Activated CD4-positive, alpha-beta T cell treated with anti-CD3 and anti-CD28 coated beads for 36 hours (primary cell): ENCODE measurements around the gene CBFA2T2. TPM values are rescaled to one million over a fixed set of nuclear protein-coding genes. Genes with fewer than 3 reads are reported as not detected.
"Not testable (repeated sequence)": the region's sequence is repeated elsewhere in the genome, so short reads cannot be mapped to it uniquely, and the experiment has no call there.

Experiments
- ATAC-seq: fragments of 200-7000 bp; cut with Tn5 transposase; one replicate; pipeline ENCODE4 v1.10.0; 2021; ENCODE audit warnings: mild to moderate bottlenecking, moderate library complexity
- CTCF ChIA-PET: fragments of 350-600 bp; sonication (Branson Sonifier 250); formaldehyde crosslinking; loops from one replicate; lab custom pipeline; 2021; ENCODE audit warnings: antibody characterized with exemption; lab: Charles Lee
- POLR2A ChIA-PET: fragments of 350-600 bp; sonication (Branson Sonifier 250); formaldehyde crosslinking; loops from one replicate; lab custom pipeline; 2021; ENCODE audit warnings: antibody characterized with exemption, inconsistent platforms; lab: Charles Lee
- DNase-seq: peaks from one replicate; pipeline ENCODE4 v3.0.0-alpha.2; 2020
- H3K27ac Mint-ChIP-seq: one replicate; pipeline ENCODE4 v1.8.0; 2021; ENCODE audit warnings: mixed read lengths
- H3K27me3 Mint-ChIP-seq: one replicate; pipeline ENCODE4 v1.8.0; 2021; ENCODE audit warnings: mixed read lengths
- H3K36me3 Mint-ChIP-seq: one replicate; pipeline ENCODE4 v1.8.0; 2021; ENCODE audit warnings: low read depth, mixed read lengths
- H3K4me1 Mint-ChIP-seq: one replicate; pipeline ENCODE4 v1.8.0; 2021; ENCODE audit warnings: mixed read lengths
- H3K4me3 Mint-ChIP-seq: one replicate; pipeline ENCODE4 v1.8.0; 2021; ENCODE audit warnings: mild to moderate bottlenecking, moderate library complexity, mixed read lengths
- H3K9me3 Mint-ChIP-seq: one replicate; pipeline ENCODE4 v1.8.0; 2021; ENCODE audit warnings: low read depth, mixed read lengths
- intact Hi-C, 2 experiments: fragments of 100-400 bp; cut with DNase I in 1 of 2; cut with micrococcal nuclease in 1 of 2; formaldehyde crosslinking; loops; one replicate each; pipeline versions ENCODE4 v1.14.2 to v1.15.1; 2022 to 2024; cut with DNase I, micrococcal nuclease
- total RNA-seq, 2 experiments: library from RNA; stranded (reverse); gene quantifications; one replicate each; pipeline ENCODE4 v1.2.3, GENCODE V29; 2021

CBFA2T2 gene
- total RNA-seq, 2 experiments from 2014 or later: 10.9 to 12.9 TPM

DNA sequence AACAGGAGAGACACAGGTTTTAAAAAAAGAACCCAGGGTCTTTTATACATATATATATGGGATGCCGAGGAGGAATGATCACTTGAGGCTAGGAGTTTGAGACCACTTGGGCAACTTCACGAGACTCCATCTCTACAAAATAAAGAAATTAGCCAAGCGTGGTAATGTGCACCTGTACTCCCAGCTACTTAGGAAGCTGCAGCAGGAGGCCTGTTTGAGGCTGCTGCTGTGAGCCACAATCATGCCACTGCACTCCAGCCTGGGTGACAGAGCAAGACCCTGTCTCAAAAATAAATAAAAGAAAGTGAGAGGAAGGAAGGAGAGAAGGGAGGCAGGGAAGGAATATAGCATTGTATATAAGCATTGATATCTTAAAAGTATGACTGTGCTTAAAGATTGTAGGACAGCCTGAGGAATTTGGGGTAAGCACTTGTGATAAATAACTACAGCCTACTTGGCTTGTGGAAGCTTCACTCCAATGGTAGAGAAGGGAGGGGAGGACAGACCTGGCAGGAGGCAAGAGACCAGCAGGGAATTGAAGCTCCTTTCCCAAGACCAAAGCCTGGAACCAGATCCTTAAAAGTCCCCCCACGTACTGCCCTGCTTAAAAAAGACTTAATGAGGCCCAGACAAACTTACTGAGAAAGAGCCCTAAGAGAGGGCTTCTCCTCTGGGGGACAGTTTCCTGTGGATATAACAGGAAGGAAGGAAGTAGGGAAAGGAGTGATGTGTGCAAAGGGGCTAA is 43.8 kb upstream of the CBFA2T2 start:
- no peaks in the 10 kb centered on the region for H3K27me3 Mint-ChIP-seq
- ChIA-PET CTCF (interaction anchor here (1.9 to 2.6 kb wide), 2 partner anchors 8 to 222 kb away, joined by 7 to 13 read pairs; no protein-coding TSS in a partner anchor), POLR2A (no interaction called here)
- intact Hi-C loops: loop anchor here in 1 of 2 experiments (2.0 kb wide), 1 partner anchor 45 kb away; the partner anchor contains the start of gene CDK5RAP1
- ATAC-seq (no peak), DNase-seq (no peak)
- H3K4me1 Mint-ChIP-seq: peaks cover 15% of the 10 kb centered on the region
- H3K4me3 Mint-ChIP-seq: no peak overlapping the region
- no peaks in the 10 kb centered on the region for H3K36me3 Mint-ChIP-seq
- H3K27ac Mint-ChIP-seq: no peak overlapping the region
- peaks cover 2% of the 10 kb centered on the region for H3K9me3 Mint-ChIP-seq

DNA sequence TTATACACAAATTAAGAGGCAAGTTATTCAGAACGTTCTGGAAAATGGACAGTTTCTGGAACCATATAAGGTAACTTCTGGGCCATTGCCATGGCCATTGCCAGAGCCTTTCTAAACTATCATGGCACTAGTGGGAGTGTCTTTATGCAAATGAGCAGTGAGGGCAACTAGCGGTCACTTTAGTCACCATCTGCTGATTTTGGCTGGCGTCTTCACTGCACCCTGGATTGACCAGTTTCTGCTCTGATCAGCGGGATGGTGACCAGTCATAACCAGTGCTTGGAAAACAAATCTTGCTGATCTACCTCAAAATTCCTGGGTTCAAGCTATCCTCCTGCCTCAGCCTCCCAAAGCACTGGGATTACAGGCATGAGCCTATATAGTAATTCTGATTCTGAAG is 39.0 kb upstream of the CBFA2T2 start:
- Mint-ChIP-seq H3K27ac (no peak overlapping the region), H3K36me3 (no peaks in the 10 kb centered on the region), H3K4me1 (no peaks in the 10 kb centered on the region), H3K9me3 (peaks cover 2% of the 10 kb centered on the region), H3K27me3 (no peaks in the 10 kb centered on the region), H3K4me3 (no peak overlapping the region)
- CTCF ChIA-PET: no interaction called here
- ATAC-seq: no peak
- intact Hi-C loops: no loop called here
- POLR2A ChIA-PET: no interaction called here
- no peak for DNase-seq

DNA sequence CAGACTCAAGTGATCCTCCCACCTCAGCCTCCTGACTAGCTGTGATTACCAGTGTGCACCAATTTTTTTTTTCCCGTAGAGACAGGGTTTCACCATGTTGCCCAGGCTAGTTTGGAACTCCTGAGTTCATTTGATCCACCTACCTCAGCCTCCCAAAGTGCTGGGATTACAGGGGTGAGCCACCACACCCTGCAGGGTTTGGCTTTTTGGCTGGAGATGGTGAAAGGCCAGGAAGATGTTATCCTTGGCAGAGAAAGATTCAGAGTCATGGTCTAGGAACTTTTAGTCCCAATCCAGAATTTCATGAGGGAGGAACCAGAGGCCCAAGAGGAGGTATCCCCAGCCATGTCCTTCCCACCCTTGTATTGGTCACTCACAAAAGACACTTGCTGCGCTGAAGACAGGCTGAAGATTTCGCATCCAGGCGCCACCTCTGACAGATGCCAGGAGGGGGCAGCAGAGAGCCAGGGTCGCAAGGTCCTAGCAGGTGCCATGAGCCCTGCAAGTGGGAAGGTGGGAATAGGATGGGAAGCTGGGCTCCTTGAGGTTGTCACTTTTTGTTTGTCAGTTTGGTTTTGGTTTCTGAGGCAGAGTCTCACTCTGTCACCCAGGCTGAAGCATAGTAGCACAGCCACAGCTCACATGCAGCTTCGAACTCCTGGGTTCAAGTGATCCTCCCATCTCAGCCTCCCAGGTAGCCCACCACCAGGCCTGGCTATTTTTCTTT is 32.8 kb upstream of the CBFA2T2 start:
- POLR2A ChIA-PET: interaction anchor here (0.6 kb wide), 1 partner anchor 484 kb away, joined by 3 read pairs; no protein-coding TSS in a partner anchor
- not testable (repeated sequence) for H3K27me3 Mint-ChIP-seq, H3K9me3 Mint-ChIP-seq, H3K4me3 Mint-ChIP-seq, H3K4me1 Mint-ChIP-seq, H3K27ac Mint-ChIP-seq, H3K36me3 Mint-ChIP-seq
- DNase-seq (peak; percentile 90), ATAC-seq (peak; percentile 90)
- CTCF ChIA-PET: interaction anchor here (0.6 to 2.5 kb wide), 10 partner anchors 14 to 256 kb away, joined by 3 to 19 read pairs (median 3); partner anchors contain the start of genes ACTL10 and SNTA1
- intact Hi-C loops: loop anchor here (1.0 to 5.0 kb wide), 7 partner anchors 13 to 274 kb away; partner anchors contain the start of genes ZNF341 (in 2 of the 2) and PXMP4 (in 1 of the 2)

DNA sequence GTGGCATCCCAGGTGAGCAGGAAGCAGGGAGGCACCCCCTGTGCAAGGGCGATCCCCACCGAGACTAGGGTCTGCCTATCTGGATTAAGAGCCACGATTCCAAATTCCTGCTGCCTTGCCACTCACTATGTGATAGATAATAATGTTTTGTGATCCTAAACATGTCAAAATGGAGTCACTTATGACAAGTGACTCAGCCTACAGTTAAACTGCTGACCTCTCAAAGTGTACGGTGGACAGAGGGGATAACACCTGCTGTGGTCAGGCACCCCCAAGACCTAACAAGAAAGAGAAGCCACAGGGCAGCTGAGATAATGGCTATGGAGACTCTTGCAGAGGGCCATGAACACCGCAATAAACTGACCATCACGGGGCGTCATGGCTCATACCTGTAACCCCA is 30.3 kb upstream of the CBFA2T2 start:
- Mint-ChIP-seq H3K36me3 (no peaks in the 10 kb centered on the region), H3K9me3 (no peaks in the 10 kb centered on the region), H3K27ac (no peak overlapping the region), H3K4me1 (no peaks in the 10 kb centered on the region), H3K4me3 (no peak overlapping the region), H3K27me3 (no peaks in the 10 kb centered on the region)
- CTCF ChIA-PET: interaction anchor here (1.1 kb wide), 1 partner anchor 25 kb away, joined by 3 read pairs; no protein-coding TSS in a partner anchor
- POLR2A ChIA-PET: no interaction called here
- ATAC-seq: no peak
- intact Hi-C loops: loop anchor here (5.0 kb wide), 2 partner anchors 98 to 193 kb away; no protein-coding TSS in a partner anchor
- DNase-seq: no peak

DNA sequence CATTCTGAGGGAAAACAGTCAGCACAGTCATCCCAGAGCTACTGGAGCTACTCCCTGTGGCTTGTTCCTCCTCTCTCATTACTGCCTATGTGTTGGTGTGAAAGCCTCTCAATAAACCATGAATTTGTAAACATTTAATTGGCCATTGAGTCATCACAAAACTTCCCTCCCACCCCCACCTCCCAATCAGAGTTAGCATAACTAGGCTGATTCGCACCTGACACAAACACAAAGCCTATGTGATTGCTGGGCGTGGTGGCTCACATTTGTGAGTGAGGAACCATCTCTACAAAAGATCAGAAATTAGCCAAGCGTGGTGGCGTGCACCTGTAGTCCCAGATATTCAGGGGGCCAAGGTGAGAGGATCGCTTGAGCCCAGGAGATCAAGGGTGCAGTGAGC is 29.2 kb upstream of the CBFA2T2 start:
- ChIA-PET CTCF (interaction anchor here (0.6 to 1.1 kb wide), 3 partner anchors 23 to 266 kb away, joined by 3 to 4 read pairs (median 3); partner anchors contain the start of gene ACTL10), POLR2A (no interaction called here)
- Mint-ChIP-seq H3K27me3 (no peaks in the 10 kb centered on the region), H3K4me1 (no peaks in the 10 kb centered on the region), H3K27ac (no peak overlapping the region), H3K36me3 (no peaks in the 10 kb centered on the region), H3K4me3 (no peak overlapping the region), H3K9me3 (no peaks in the 10 kb centered on the region)
- ATAC-seq (peak; percentile 43), DNase-seq (peak; percentile 35)
- intact Hi-C loops: no loop called here

DNA sequence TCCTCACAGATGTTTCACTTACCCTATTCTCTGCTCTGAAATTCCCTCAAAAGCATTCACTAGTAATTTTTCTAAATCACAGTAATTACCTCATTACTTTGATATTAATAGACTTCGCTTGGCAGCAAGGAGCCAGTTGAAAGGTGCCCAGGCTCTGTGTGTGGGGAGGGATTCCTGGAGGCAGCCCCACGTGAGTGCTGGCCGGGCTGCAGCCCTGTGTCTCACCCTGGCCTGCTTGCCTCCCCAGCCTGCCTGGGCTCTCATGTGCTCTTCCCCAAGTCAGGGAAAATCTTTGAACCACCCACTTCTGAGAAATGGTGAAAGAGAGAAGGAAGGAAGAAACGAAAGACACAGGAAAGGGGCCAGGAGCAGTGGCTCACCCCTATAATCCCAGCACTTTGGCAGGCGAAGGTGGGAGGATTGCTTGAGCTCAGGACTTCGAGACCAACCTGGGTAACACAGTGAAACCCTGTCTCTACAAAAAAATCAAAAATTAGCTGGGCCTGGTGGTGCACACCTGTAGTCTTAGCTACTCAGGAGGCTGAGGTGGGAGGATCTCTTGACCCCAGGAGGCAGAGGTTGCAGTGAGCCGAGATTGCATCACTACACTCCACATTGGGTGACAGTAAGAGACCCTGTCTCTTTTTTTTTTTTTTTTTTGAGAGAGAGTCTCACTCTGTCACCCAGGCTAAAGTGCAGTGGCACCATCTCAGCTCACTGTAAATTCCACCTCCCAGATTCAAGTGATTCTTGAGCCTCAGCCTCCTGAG is 26.4 kb upstream of the CBFA2T2 start:
- no peaks in the 10 kb centered on the region for H3K9me3 Mint-ChIP-seq
- no peaks in the 10 kb centered on the region for H3K36me3 Mint-ChIP-seq
- ATAC-seq: no peak
- no peak for DNase-seq
- H3K4me3 Mint-ChIP-seq: no peak overlapping the region
- intact Hi-C loops: no loop called here
- ChIA-PET POLR2A (no interaction called here), CTCF (interaction anchor here (0.6 kb wide), 1 partner anchor 204 kb away, joined by 3 read pairs; no protein-coding TSS in a partner anchor)
- no peaks in the 10 kb centered on the region for H3K4me1 Mint-ChIP-seq
- no peak overlapping the region for H3K27ac Mint-ChIP-seq
- no peaks in the 10 kb centered on the region for H3K27me3 Mint-ChIP-seq

DNA sequence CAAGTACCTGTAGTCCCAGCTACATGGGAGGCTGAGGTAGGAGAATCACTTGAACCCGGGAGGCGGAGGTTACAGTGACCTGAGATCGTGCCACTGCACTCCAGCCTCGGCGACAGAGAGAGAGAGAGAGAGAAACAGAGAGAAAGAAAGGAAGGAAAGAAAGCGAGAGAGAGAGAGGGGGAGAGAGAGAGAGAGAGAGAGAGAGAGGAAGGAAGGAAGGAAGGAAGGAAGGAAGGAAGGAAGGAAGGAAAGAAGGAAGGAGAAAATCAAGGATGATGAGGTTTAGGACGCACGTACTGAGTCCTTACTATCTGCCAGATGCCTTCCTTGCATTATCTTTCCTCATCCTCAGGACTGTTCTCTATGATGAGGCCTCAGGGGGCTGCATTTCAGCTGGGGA is 25.1 kb upstream of the CBFA2T2 start:
- CTCF ChIA-PET, H3K27ac Mint-ChIP-seq, ATAC-seq, H3K36me3 Mint-ChIP-seq, H3K4me3 Mint-ChIP-seq, H3K27me3 Mint-ChIP-seq, POLR2A ChIA-PET, H3K4me1 Mint-ChIP-seq, intact Hi-C loops, DNase-seq, H3K9me3 Mint-ChIP-seq: not testable (repeated sequence)

DNA sequence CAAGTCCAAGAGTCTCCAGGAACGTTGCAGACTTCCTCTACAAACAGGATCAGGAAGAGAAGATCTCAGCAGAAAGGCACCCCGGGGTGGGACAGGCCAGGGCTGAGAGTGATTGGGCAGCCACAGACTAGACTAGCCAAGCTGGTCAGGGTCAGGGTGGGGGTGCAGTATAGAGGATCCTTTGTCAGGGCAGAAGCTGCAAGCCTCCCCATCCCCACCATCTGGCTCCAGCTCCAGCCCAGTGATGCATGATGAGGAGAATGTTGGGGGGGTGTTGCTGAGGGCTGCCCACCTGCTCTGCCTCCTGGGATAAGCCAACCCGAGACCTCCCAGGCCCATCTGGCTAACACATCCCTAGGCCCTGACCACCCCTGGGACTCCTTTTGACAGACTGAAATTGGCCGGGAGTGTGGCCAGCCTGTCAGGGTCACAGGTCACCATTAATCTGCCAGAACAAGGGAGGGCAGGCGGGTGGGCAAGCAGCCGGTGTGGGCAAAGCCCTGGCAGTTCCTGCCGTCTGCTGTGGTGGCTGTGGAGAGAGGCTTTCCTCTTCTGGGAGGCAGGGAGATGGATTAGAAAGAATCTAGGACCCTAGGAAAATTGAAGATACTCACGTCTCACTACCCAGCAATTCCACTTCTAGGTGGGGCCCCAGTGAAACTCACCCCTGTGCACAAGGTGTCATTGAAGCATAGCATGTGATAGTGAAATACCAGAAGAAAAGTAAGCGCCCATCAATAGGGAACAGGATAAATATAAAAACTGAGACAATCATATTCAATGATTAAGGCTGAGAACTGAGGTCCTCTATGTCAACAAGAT is 24.2 kb upstream of the CBFA2T2 start:
- no peaks in the 10 kb centered on the region for H3K9me3 Mint-ChIP-seq
- intact Hi-C loops: no loop called here
- H3K4me1 Mint-ChIP-seq: no peaks in the 10 kb centered on the region
- no peak for ATAC-seq
- no peak overlapping the region for H3K4me3 Mint-ChIP-seq
- no peak overlapping the region for H3K27ac Mint-ChIP-seq
- H3K27me3 Mint-ChIP-seq: no peaks in the 10 kb centered on the region
- ChIA-PET POLR2A (interaction anchor here (0.5 kb wide), 1 partner anchor 21 kb away, joined by 3 read pairs; no protein-coding TSS in a partner anchor), CTCF (no interaction called here)
- no peak for DNase-seq
- H3K36me3 Mint-ChIP-seq: no peaks in the 10 kb centered on the region

DNA sequence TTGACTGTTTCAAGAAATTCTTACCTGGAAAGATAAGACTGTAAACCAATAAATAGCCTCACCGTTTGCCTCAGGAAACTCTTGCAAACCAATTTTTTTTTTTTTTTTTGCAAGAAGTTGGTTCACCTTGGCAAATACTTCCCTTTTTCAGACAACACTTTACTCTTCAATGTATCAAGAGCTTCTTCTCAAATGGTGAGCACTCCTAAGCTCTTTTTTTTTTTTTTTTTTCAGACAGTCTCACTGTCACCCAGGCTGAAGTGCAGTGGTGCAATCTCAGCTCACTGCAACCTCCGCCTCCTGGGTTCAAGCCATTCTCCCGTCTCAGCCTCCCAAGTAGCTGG is 23.6 kb upstream of the CBFA2T2 start:
- ChIA-PET POLR2A (interaction anchor here (0.5 kb wide), 1 partner anchor 22 kb away, joined by 3 read pairs; no protein-coding TSS in a partner anchor), CTCF (no interaction called here)
- no peaks in the 10 kb centered on the region for H3K36me3 Mint-ChIP-seq

DNA sequence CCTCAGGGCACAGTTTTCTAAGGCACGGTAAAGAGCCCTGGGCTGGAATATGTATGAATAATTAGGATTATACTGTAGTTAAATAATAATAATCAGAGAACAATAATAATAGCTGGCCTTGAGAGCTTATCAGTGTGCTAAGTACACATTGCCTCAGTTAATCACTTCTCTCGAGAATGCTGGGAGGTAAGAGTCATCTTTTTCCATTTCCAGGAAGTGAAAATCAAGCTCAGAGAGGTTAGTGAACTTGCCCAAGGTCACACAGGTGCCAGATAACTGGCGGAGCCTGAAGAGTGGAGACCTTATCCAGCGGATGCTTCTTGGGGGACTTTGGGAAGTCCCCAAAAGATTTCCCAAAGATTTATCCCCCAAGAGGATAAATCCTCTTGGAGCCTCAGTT is 19.4 kb upstream of the CBFA2T2 start:
- no peak overlapping the region for H3K27ac Mint-ChIP-seq
- DNase-seq: no peak
- CTCF ChIA-PET: interaction anchor here (0.7 kb wide), 2 partner anchors 168 to 622 kb away, joined by 3 read pairs; no protein-coding TSS in a partner anchor
- H3K27me3 Mint-ChIP-seq: no peaks in the 10 kb centered on the region
- H3K4me3 Mint-ChIP-seq: no peak overlapping the region
- ATAC-seq: no peak
- H3K4me1 Mint-ChIP-seq: no peaks in the 10 kb centered on the region
- no peaks in the 10 kb centered on the region for H3K9me3 Mint-ChIP-seq
- POLR2A ChIA-PET: interaction anchor here (0.5 kb wide), 1 partner anchor 17 kb away, joined by 4 read pairs; no protein-coding TSS in a partner anchor
- no peaks in the 10 kb centered on the region for H3K36me3 Mint-ChIP-seq
- intact Hi-C loops: no loop called here

More for the DNA sequence above, 23.6 kb upstream of the CBFA2T2 start:
- intact Hi-C loops: no loop called here
- DNase-seq (no peak), ATAC-seq (no peak)
- Mint-ChIP-seq H3K27me3 (no peaks in the 10 kb centered on the region), H3K27ac (no peak overlapping the region), H3K9me3 (no peaks in the 10 kb centered on the region), H3K4me1 (no peaks in the 10 kb centered on the region), H3K4me3 (no peak overlapping the region)
